ENCODE results near the gene PFN3.
"Not testable (repeated sequence)": the region's sequence is repeated elsewhere in the genome, so short reads cannot be mapped to it uniquely, and the experiment has no call there.

Gene PFN3

DNA sequence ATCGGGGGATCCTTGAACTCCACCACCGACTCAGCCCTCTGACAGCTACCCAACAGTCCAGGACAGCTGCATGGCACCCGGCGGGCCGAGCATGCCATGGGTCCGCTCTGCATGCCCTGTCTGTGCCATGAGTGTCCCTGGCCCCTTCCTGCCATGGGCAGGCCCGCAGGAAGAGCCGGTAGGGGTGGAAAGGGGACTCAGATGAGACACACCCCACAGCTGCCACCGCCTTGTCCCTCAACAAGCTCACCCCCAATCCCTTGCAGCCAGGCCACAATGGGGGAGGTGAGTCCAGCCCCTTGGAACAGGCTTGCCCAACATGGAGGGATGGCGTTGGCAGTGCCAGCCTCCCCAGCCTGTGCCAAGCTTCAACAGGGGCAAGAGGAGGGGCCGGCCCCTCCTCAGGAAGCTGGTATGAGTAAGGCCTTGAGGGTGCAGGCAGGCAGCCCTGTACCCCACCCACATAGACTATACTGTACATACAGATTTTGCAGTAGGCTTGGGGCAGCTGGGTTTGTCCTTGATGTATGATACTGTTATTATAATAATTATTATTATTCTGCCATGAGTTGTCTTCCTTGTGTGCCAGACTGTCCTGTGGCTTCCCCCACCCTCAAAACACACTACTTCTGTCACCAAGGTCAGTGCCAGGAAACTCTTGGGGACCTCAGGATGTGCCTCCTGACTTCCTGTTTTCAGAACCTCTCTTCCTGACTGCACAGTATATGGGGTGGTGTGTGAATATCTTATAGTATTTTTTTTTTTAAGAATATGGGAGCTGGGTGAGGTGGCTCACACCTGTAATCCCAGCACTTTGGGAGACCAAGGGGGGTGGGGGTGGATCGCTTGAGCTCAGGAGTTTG lies 28.2 kb downstream of the PFN3 start:
- no peak for DNase-seq

DNA sequence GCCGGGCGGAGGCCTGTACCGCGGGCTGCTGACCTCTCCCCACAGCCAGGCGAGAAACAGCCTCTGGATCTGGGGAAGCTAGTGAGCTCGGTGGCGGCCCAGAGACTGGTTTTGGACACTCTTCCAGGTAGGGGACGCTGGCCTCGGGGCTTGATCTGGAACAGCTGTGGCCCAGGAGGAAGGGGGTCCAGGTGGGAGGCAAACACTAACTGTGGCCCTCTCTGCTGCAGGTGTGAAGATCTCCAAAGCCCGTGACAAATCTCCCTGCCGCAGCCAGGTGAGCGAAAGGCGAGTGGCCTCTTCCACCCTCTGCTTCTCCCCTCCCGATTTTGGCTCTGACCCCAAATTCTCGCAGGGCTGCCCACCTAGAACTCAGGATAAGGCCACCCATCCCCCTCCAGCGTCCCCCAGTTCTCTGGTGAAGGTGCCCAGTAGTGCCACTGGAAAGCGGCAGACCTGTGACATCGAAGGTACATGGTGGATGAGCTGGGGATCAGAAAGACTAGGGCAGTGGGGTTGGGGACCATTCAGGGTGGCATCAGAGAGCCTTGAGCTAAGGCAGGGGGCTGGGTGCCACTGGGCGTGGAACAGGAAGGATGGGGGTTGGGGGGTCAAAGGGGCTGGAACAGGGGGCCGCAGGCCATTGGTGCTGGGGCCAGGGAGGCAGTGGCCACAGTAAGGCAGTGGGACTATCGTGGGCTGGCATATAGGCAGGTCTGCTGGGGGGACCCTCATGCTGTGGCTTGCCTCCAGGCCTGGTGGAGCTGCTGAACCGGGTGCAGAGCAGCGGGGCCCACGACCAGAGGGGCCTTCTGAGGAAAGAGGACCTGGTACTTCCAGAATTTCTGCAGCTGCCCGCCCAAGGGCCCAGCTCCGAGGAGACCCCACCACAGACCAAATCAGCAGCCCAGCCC lies 29.1 kb downstream of the PFN3 start:
- DNase-seq, result no peak

GRCh38 chr5:177370488-177371119 lies 29.9 kb downstream of the PFN3 start:
- peak; percentile 93 for DNase-seq

GRCh38 chr5:177369645-177370440 lies 30.6 kb downstream of the PFN3 start:
- DNase-seq, result no peak

DNA sequence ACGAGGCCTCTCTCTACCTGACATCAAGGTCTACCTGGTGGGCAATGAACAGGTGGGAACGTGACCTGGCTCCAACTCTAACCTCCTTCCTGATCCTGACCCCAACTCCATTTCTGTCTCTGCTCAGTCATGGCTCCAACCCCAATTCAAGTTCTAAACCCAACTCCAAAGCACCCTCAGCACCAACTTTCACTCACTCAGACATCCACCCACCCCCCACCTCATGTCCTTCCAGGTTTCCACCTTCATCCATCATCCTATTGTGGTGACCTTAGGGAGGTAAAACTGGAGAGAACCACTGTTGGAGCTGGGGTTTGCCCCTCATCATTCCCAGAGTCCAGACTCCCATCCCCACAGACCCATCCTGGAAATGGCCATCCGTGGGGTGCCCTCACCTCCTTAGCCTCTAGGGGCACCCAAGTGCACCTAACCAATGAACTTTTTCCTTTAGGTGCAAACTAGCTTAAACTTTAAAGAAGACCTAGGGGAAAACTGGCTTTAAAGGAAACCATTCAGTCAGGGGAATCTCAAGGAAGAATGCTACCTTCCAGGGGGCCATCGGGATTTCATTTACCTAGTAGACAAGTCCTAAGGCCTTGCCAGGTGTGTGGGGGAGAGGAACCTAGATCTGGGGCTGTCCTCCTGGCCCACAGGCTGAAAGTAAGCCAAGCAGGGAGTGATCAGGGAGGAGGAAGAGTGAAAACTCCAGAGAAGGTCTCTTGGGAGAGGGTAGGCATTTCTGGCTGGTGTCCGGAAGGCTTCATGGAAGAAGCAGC lies 31.4 kb downstream of the PFN3 start:
- DNase-seq, result peak; percentile 55

DNA sequence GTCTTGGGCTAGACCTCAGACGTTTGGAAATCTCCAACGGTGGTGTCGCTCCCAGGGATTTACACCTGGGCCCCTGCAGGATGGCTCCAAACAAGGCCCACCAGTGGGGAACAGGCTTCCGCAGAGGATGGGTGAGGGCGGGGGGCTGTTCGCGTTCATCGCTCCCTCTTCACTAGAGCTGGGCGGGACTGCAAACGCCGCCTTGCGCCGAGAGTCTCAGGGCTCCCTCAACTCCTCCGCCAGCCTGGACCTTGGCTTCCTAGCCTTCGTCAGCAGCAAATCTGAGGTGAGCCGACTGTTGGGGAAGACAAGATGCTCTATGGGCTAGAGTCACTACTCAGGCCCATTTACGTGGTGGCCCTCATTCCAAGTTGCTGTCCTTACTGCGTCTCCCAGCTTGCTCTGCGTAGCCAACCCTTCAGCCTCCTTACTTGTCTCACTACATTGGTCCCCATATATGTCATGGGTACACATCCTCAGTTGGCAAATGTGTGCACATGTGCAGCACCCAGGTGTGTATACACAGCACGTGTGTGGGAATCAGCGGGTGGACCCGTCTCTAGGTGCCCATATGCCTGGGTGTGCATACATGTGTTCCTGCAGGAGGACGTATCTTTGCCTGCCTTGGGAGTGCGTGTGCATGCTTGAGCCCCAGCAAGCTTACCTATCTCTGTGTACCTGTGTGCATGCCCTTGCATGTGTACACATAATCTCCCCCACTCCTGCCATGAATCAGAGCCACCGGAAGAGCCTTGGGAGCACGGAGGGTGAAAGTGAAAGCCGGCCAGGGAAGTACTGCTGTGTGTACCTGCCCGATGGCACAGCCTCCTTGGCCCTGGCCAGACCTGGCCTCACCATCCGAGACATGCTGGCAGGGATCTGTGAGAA lies 32.2 kb downstream of the PFN3 start:
- no peak for DNase-seq

GRCh38 chr5:177367323-177367848 lies 33.1 kb downstream of the PFN3 start:
- DNase-seq, result no peak

GRCh38 chr5:177366528-177367322 lies 33.7 kb downstream of the PFN3 start:
- DNase-seq, result peak; percentile 97

GRCh38 chr5:177365845-177366527 lies 34.5 kb downstream of the PFN3 start:
- peak; percentile 31 for DNase-seq

GRCh38 chr5:177364159-177364962 lies 36.1 kb downstream of the PFN3 start:
- DNase-seq, result no peak

DNA sequence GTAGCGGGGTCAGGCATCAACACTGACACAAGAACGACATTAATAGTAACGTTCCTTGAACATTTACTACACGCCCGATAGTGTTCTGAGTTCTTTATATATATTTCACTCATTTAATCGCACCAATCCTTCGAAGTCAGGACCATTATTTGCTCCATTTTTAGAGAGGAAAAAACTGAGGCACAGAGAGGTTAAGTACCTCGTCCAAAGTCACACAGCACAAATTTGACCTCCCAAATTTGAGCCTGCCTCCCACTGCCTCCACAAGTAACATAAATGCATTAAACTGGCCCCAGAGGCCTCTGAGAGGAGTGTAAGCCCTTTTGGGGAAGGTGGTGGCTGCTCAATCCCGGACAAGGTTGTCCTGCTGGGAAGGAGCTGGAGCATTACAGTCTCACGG lies 36.9 kb downstream of the PFN3 start:
- DNase-seq, result no peak

- peak; percentile 65 for DNase-seq
These were observed 37.6 kb downstream of the PFN3 start for GRCh38 chr5:177362610-177363507.

GRCh38 chr5:177362292-177362609 lies 38.2 kb downstream of the PFN3 start:
- DNase-seq, result no peak

- no peak for DNase-seq
These were observed 38.8 kb downstream of the PFN3 start for GRCh38 chr5:177361418-177362291.

DNA sequence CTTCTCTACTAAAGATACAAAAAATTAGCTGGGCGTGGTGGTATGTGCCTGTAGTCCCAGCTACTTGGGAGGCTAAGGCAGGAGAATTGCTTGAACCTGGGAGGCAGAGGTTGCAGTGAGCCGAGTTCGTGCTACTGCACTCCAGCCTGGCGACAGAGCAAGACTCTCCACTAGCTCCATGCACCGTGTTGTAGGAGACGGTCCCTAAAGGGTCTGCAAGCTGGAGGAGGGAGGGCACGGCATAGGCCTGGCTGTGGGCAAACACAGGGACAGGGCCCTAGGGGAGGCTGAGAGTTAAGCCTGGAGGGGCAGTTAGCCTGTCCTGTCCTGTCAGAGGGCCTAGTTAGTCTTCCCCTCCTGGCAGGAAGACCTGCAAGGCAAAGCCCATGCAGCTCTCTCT lies 39.7 kb downstream of the PFN3 start:
- not testable (repeated sequence) for DNase-seq

- DNase-seq, result no peak
These were observed 40.6 kb downstream of the PFN3 start for GRCh38 chr5:177359860-177360259.
